Activated naive CD4-positive, alpha-beta T cell treated with anti-CD3 and anti-CD28 coated beads, Interleukin-2, amount 10 ng/mL, durations not matched to agents 7 days and 5 days (primary cell): ENCODE results near the gene NAB2.

Experiments used
- CTCF ChIA-PET: fragments of 350-600 bp; sonication (Branson Sonifier 250); formaldehyde crosslinking; loops from one replicate; lab custom pipeline; 2021; ENCODE audit warnings: antibody characterized with exemption; lab: Charles Lee
- DNase-seq: peaks from one replicate; pipeline ENCODE4 v3.0.0-alpha.2; 2020
- H3K27ac Mint-ChIP-seq: one replicate; pipeline ENCODE4 v1.8.0; 2021; ENCODE audit warnings: mild to moderate bottlenecking, moderate library complexity, mixed read lengths
- H3K27me3 Mint-ChIP-seq: one replicate; pipeline ENCODE4 v1.8.0; 2021; ENCODE audit warnings: mild to moderate bottlenecking, mixed read lengths
- H3K36me3 Mint-ChIP-seq: one replicate; pipeline ENCODE4 v1.8.0; 2021; ENCODE audit warnings: mixed read lengths
- H3K4me1 Mint-ChIP-seq: one replicate; pipeline ENCODE4 v1.8.0; 2021; ENCODE audit warnings: mixed read lengths
- H3K4me3 Mint-ChIP-seq: one replicate; pipeline ENCODE4 v1.8.0; 2021; ENCODE audit warnings: mild to moderate bottlenecking, moderate library complexity, mixed read lengths
- H3K9me3 Mint-ChIP-seq: one replicate; pipeline ENCODE4 v1.8.0; 2021; ENCODE audit warnings: mixed read lengths

Gene NAB2

DNA sequence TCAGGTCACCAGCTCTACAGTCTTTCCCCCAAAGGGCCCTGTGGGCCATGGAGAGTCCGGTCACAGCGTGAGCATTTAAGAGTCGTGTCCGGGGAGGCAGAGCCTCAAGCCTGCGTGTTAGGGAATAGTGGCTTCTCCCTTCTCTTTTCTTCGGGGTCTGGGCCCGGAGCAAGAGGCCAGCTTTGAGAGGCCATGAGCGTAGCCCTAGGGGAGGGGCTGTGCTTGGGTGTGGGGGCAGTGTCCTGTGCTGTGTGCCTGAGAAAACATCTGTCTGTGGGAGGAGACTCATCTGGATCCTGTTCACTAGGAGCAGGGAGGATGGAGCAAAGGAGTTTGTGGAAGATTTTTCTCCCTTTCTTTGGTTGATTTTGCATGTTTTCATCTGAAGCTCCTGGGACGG is 53.2 kb downstream of the NAB2 start:
- no peak for DNase-seq
- no peaks in the 10 kb centered on the region for H3K9me3 Mint-ChIP-seq
- H3K27me3 Mint-ChIP-seq: peaks cover 16% of the 10 kb centered on the region
- CTCF ChIA-PET: interaction anchor here (1.0 to 1.2 kb wide), 2 partner anchors 15 to 18 kb away, joined by 3 read pairs; no protein-coding TSS in a partner anchor
- H3K4me3 Mint-ChIP-seq: no peak overlapping the region
- H3K36me3 Mint-ChIP-seq: no peaks in the 10 kb centered on the region
- no peak overlapping the region for H3K27ac Mint-ChIP-seq
- H3K4me1 Mint-ChIP-seq: peaks cover 2% of the 10 kb centered on the region

- H3K4me3 Mint-ChIP-seq: no peak overlapping the region
- CTCF ChIA-PET: no interaction called here
- DNase-seq: no peak
- no peaks in the 10 kb centered on the region for H3K9me3 Mint-ChIP-seq
- H3K27ac Mint-ChIP-seq: no peak overlapping the region
- H3K4me1 Mint-ChIP-seq: peaks cover 2% of the 10 kb centered on the region
- no peaks in the 10 kb centered on the region for H3K36me3 Mint-ChIP-seq
- peaks cover 15% of the 10 kb centered on the region for H3K27me3 Mint-ChIP-seq
These were observed 53.8 kb downstream of the NAB2 start for GRCh38 chr12:57142727-57143126.

DNA sequence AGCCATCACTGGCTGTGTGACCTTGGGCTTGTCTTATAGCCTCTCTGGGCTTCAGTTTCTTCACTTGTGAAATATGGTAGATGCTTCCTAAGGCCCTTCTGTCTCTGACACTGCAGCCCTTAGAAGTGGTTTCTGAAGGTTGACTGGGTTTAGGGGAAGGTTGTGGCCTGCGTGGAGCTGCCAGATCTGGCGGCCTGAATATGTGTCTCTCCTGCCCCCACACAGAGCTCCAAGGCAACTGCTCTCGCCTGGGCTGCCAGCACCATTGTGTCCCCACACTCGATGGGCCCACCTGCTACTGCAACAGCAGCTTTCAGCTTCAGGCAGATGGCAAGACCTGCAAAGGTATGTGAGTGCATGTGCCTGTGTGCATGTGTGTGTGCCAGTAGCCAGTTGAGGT is 54.5 kb downstream of the NAB2 start:
- Mint-ChIP-seq H3K36me3 (no peaks in the 10 kb centered on the region), H3K4me3 (no peak overlapping the region), H3K27me3 (peaks cover 8% of the 10 kb centered on the region), H3K9me3 (no peaks in the 10 kb centered on the region), H3K27ac (no peak overlapping the region), H3K4me1 (peaks cover 2% of the 10 kb centered on the region)
- CTCF ChIA-PET: no interaction called here
- no peak for DNase-seq
